Activated T-cell treated with anti-CD3 and anti-CD28 coated beads, Interleukin-2, amount 50 U/mL, for 72 hours (primary cell): ENCODE results near the gene PDE6G. TPM values are rescaled to one million over a fixed set of nuclear protein-coding genes. Genes with fewer than 3 reads are reported as not detected.

Experiments used
- ATAC-seq, 2 donors: fragments of 150-1000 bp; cut with Tn5 transposase; replicated peaks in 1 of 2; 2 replicates each; pipeline ENCODE4 v1.10.0; 2021; ENCODE audit warnings: moderate library complexity in 2 of 2, mild to moderate bottlenecking in 1 of 2
- DNase-seq, 2 donors: peaks; one replicate each; pipeline ENCODE4 v3.0.0; 2021 to 2022; ENCODE audit warnings: mixed read lengths in 1 of 2
- H3K27ac Mint-ChIP-seq: one replicate; pipeline ENCODE4 v1.8.0; 2022; ENCODE audit warnings: mild to moderate bottlenecking, moderate library complexity, mixed read lengths
- H3K27me3 Mint-ChIP-seq: one replicate; pipeline ENCODE4 v1.8.0; 2022; ENCODE audit warnings: low read depth, mixed read lengths
- H3K36me3 Mint-ChIP-seq, 2 donors: one replicate each; pipeline ENCODE4 v1.8.0; 2022; ENCODE audit warnings: mixed read lengths in 2 of 2, mild to moderate bottlenecking in 1 of 2; ENCODE audit not compliant: insufficient read depth in 2 of 2
- H3K4me1 Mint-ChIP-seq: one replicate; pipeline ENCODE4 v1.8.0; 2022; ENCODE audit warnings: low read depth, mixed read lengths
- H3K4me3 Mint-ChIP-seq, 2 donors: one replicate each; pipeline ENCODE4 v1.8.0; 2022; ENCODE audit warnings: mild to moderate bottlenecking in 2 of 2, mixed read lengths in 2 of 2, moderate library complexity in 2 of 2
- H3K9me3 Mint-ChIP-seq, 2 donors: one replicate each; pipeline ENCODE4 v1.8.0; 2022; ENCODE audit warnings: mixed read lengths in 2 of 2
- total RNA-seq, 2 donors: library from RNA; stranded (reverse); gene quantifications; one replicate each; pipeline ENCODE4 v1.2.3, GENCODE V29; 2022

The PDE6G gene
- total RNA-seq, 2 donors from 2014 or later = 4.2 to 4.4 TPM

DNA sequence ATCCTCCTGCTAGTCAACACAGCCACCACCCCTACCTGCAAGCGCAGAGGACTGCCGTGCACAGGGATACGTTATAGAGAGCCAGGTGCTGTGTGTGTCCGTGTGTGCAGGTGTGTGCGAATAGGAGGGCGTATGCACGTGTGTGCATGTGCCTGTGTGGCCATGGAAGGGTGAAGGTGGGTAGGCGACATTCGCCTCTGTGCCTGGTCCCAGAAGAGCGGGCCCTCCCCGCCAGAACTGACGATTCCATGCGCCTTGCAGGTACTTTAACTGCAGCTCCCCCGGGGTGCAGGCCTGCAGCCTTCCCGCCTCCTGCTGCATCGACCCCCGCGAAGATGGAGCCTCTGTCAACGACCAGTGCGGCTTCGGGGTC, 8.7 kb downstream of the PDE6G start:
- H3K36me3 Mint-ChIP-seq = no peaks in the 10 kb centered on the region
- H3K27me3 Mint-ChIP-seq = peaks cover 12% of the 10 kb centered on the region
- H3K27ac Mint-ChIP-seq = no peak overlapping the region
- no peak for ATAC-seq
- no peak overlapping the region for H3K4me3 Mint-ChIP-seq
- DNase-seq = no peak
- H3K4me1 Mint-ChIP-seq = peaks cover 5% of the 10 kb centered on the region
- no peaks in the 10 kb centered on the region for H3K9me3 Mint-ChIP-seq

DNA sequence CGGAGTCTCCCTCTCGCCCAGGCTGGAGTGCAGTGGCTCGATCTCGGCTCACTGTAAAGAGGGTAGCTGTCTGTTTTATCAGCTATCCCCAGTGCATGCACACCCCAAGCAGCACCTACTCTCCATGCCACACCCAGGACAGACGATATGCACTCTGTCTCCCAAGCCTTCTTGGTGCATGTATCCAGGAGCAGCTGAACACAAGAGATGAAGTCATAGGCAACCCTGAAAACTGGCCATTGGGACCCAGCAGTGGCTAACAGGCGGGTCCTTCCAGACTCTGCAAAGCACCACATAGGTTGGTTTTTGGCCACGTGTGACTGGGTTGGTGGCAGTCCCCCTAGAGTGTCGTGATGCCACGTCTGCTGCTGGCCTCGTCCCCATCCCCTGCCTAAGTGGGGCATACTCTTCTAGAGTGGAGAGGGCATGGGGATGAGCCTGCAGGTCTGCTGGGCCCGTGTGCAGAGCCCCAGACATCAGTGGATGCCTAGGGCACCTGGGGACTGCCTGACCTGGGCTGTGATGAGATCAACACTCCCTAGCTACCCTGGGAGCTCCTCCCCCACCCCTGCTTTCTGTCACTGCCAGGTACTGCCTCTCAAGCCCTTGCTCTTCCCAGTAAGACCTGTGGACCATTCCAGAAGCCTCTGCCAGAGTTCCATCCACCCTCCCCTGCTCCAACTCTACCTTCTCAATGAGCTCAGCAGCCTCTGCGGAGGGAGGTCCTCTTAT, 9.3 kb downstream of the PDE6G start:
- Mint-ChIP-seq H3K4me3 (no peak overlapping the region), H3K4me1 (peaks cover 5% of the 10 kb centered on the region), H3K36me3 (no peaks in the 10 kb centered on the region), H3K27ac (no peak overlapping the region), H3K27me3 (peaks cover 12% of the 10 kb centered on the region), H3K9me3 (no peaks in the 10 kb centered on the region)
- no peak for DNase-seq
- ATAC-seq = no peak

DNA sequence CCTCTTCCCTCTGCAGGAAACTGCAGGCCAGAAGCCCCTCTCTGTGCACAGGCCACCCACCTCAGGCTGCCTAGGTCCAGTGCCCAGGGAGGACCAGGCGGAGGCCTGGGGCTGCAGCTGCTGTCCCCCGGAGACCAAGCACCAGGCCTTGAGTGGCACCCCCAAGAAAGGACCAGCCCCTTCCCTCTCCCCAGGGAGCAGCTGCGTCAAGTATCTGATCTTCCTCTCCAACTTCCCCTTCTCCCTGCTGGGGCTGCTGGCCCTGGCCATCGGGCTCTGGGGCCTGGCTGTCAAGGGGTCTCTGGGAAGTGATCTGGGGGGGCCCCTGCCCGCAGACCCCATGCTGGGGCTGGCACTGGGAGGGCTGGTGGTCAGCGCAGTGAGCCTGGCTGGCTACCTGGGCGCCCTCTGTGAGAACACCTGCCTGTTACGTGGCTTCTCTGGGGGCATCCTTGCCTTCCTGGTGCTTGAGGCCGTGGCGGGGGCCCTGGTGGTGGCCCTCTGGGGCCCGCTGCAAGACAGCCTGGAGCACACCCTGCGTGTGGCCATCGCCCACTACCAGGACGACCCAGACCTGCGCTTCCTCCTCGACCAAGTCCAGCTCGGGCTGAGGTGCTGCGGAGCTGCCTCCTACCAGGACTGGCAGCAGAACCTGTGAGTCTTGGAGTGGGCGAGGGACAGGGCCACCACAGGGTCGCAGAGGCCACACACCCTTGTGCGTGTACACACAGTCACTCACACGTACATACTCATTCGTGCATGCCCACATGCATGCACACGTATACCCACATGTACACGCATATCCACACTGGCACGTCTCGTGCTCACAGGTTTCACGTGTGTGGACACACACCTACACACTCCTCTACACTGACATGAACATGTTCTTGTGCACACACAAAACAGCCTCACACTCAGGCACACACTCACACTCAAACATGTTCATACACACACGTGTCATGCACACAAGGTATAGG, 11.1 kb downstream of the PDE6G start:
- Mint-ChIP-seq H3K36me3 (no peaks in the 10 kb centered on the region), H3K4me3 (no peak overlapping the region), H3K4me1 (no peaks in the 10 kb centered on the region), H3K27me3 (peaks cover 6% of the 10 kb centered on the region), H3K27ac (no peak overlapping the region), H3K9me3 (no peaks in the 10 kb centered on the region)
- ATAC-seq (no peak), DNase-seq (no peak)

DNA sequence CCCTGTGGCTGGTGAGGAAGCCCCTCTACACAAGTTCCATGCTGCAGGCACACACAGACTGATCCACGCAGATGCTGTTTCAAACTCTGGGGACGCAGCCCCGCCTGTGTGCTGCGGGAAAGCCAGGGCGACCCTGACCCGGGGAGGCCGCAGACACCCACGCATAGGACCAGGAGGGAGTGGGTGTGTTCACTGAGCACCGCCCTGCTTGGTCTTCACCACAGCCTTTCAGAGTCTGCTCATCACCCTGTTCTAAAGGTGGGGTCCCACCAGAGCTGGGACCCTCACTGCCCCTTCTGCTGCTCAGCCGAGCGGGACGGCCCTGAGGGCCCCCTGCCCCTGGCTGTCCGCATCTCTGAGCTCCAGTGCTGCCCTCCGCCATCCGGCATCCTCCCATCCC, 11.8 kb downstream of the PDE6G start:
- Mint-ChIP-seq H3K36me3 (no peaks in the 10 kb centered on the region), H3K27ac (no peak overlapping the region), H3K9me3 (no peaks in the 10 kb centered on the region), H3K4me3 (no peak overlapping the region), H3K27me3 (peaks cover 6% of the 10 kb centered on the region), H3K4me1 (no peaks in the 10 kb centered on the region)
- DNase-seq (no peak), ATAC-seq (no peak)

DNA sequence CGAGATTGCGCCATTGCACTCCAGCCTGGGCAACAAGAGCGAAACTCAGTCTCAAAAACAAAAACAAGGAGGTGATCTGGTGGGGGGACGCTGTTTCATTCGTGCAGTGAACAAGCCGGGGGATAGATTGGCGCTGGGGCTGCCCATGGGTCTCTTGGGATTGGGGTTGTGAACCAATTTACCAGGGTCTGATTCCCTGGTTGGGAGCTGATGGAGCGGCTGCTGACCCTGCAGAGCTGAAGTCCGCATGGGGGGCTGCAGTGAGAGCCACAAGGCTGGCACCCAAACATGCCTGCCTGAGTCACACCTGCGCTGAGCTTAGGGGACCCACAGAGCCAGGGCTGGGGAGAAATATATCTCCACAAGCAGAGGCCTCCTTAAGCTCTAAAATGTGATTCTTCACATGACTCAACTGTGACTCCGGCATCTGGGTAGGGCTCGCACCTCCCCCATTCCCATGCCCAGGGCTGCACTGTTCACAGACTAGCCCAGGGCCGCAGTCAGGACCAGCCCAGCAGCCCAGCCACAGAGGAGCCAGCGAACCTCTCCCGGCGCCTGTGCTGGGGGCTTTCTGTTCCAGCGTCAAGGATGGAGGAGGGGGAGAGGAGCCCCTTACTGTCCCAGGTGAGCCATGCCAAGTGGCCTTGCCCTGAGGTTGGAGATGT, 14.4 kb downstream of the PDE6G start:
- ATAC-seq = no peak
- Mint-ChIP-seq H3K4me1 (no peaks in the 10 kb centered on the region), H3K27ac (no peak overlapping the region), H3K36me3 (no peaks in the 10 kb centered on the region), H3K9me3 (no peaks in the 10 kb centered on the region), H3K4me3 (no peak overlapping the region), H3K27me3 (no peaks in the 10 kb centered on the region)
- no peak for DNase-seq

DNA sequence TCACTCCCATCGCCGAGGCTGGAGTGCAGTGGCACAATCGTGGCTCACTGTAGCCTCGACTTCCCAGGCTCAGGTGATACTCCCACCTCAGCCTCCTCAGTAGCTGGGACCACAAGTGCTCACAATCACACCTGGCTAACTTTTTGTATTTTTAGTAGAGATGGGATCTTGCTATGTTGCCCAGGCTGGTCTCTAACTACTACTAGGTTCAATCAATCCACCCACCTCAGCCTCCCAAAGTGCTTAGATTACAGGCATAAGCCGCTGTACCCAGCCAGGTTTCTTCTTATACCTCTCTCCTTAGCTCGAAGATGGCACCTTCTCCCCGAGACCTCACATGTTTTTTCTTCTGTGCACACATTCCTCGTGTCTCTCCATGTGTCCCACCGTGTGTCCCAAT, 16.3 kb downstream of the PDE6G start:
- H3K27ac Mint-ChIP-seq = no peak overlapping the region
- no peak for DNase-seq
- H3K27me3 Mint-ChIP-seq = no peaks in the 10 kb centered on the region
- H3K4me1 Mint-ChIP-seq = peaks cover 11% of the 10 kb centered on the region
- H3K9me3 Mint-ChIP-seq = no peaks in the 10 kb centered on the region
- no peak for ATAC-seq
- peaks cover 2% of the 10 kb centered on the region in 2 donors for H3K36me3 Mint-ChIP-seq
- H3K4me3 Mint-ChIP-seq = no peak overlapping the region

DNA sequence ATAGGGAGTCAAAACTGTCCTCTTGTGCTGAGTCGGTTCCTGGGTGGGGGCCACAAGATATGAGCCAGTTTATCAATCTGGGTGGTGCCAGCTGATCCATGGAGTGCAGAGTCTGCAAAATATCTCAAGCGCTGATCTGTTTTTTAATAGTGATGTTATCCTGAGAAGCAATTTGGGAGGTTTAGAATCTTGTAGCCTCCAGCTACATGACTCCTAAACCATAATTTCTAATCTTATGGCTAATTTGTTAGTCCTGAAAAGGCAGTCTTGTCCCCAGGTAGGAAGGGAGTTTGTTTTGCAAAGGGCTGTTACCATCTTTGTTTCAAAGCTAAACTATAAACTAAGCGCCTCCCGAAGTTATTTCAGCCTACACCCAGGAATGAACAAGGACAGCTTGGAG, 17.7 kb downstream of the PDE6G start:
- ATAC-seq = no peak
- Mint-ChIP-seq H3K36me3 (peaks cover 2% of the 10 kb centered on the region in 2 donors), H3K4me1 (peaks cover 21% of the 10 kb centered on the region)

DNA sequence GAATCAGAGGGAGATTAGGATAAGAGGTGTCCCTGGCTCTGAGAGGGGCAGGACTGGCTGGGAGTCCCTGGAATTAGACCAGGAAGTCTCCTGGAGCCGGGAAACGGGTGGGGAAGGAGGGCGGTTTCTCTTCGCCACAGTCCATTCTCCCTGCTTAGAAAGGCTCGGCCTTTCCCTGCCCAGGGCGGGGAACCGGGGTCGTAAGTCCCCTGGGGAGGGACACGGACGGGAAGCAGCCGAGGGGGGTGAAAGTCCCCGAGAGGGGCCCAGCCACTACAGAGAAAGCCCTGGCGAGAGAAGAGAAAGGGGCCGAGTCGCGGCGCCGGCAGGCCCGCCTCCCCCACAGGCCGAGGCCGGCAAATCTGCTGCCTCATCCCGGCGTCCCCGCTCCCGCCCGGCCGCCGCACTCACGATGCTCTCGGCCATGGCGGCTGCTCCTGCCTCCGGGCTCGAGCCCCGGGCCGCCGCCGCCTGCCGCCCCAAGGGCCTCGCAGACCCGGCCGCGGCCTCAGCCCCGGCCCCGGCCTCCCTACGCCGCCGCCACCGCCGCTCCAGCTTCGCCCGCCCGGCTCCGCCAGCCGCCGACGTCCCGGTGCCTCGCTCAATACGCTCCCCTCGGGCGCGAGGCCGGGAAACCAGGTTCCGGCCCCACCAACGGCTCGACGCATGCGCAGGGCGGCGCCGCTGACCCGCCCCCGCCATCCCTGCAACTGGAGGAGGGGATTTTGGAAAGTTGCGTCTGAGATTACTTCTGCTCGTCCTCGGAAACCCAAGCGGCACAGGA, 19.6 kb downstream of the PDE6G start, which contains the start of the genes NPLOC4 and TSPAN10:
TSS of gene NPLOC4 (minus strand) at position 608 of the 784 bp plus-strand sequence. CDS start at position 426, 182 bp downstream.
TSS of gene TSPAN10 (plus strand) at position 692 of the 784 bp plus-strand sequence. CDS start 5,217 bp downstream, outside the sequence.
- Mint-ChIP-seq H3K27ac (peak within 1 kb of the TSS; percentile 95), H3K9me3 (no peaks in the 10 kb centered on the region), H3K27me3 (no peaks in the 10 kb centered on the region), H3K36me3 (peaks cover 2 to 5% of the 10 kb centered on the region in 2 donors), H3K4me1 (peaks cover 23% of the 10 kb centered on the region), H3K4me3 (peak within 1 kb of the TSS; percentile 90 to 97)
- DNase-seq = peak; percentile 85 to 93
- ATAC-seq = peak; percentile 96

More for the DNA sequence above, 17.7 kb downstream of the PDE6G start:
- Mint-ChIP-seq H3K4me3 (no peak overlapping the region), H3K9me3 (no peaks in the 10 kb centered on the region), H3K27ac (peak overlapping the region; percentile 63), H3K27me3 (no peaks in the 10 kb centered on the region)
- DNase-seq = no peak

DNA sequence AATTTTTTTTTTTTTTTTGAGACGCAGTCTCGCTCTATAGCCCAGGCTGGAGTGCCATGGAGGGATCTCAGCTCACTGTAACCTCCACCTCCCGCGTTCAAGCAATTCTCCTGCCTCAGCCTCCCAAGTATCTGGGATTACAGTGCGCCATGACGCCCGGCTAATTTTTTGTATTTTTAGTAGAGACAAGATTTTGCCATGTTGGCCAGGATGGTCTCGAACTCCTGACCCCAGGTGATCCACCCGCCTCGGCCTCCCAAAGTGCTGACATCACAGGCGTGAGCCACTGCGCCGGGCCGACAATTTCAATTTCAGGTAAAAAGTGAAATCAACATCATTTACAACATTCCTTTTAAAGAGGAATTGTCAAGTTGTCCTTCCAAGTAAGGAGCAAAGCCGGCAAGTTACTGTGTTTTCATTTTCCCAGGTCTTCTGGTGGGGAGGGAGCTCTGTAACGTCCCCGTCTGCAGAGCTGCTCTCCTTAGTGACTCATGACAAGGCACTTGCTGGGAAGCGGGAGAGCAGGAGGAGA, 20.3 kb downstream of the PDE6G start:
- peak in 1 of 2 donors; percentile 29 for ATAC-seq
- H3K4me3 Mint-ChIP-seq = peak overlapping the region; percentile 89 to 97
- DNase-seq = no peak
- H3K27me3 Mint-ChIP-seq = no peaks in the 10 kb centered on the region
- peaks cover 2 to 5% of the 10 kb centered on the region in 2 donors for H3K36me3 Mint-ChIP-seq
- H3K9me3 Mint-ChIP-seq = no peaks in the 10 kb centered on the region
- H3K4me1 Mint-ChIP-seq = peaks cover 25% of the 10 kb centered on the region
- H3K27ac Mint-ChIP-seq = peak overlapping the region; percentile 95

DNA sequence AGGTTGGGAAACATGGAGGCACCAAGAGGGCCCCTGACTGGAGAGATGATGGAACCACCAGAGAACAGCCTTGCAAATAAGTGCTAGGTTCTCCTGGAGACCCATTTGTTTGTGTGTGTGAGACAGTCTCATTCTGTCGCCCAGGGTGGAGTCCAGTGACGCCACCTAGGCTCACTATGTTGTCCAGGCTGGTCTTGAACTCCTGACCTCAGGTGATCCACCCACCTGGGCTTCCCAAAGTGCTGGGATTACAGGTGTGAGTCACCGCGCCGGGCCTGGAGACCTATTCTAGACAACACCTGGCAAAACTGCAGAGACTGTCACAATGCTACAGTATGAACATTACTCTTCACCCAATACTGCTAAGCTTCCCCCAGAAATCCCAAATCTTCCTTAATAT, 20.9 kb downstream of the PDE6G start:
- Mint-ChIP-seq H3K4me3 (peak overlapping the region; percentile 89 to 97), H3K9me3 (no peaks in the 10 kb centered on the region), H3K4me1 (peaks cover 25% of the 10 kb centered on the region), H3K27me3 (no peaks in the 10 kb centered on the region), H3K36me3 (peaks cover 2 to 5% of the 10 kb centered on the region in 2 donors), H3K27ac (peak overlapping the region; percentile 95)
- DNase-seq (no peak), ATAC-seq (no peak)

DNA sequence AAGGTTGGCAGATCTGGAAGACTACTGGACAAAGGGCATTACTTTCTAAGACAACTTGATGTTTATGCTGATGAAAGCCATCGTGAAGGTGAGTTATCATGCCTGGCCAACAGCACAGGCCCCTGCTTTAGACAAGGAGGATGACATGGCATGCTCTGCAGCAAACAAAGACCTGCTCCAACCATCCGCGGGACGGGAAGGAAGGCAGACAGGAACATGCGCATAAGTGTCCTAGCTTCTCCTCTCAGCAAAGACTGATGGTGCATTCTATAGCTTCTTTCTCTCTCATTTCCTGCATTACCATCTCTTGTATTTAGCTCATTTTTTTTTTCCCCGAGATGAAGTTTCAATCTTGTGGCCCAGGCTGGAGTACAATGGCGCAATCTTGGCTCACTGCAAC, 24.9 kb downstream of the PDE6G start:
- no peaks in the 10 kb centered on the region for H3K9me3 Mint-ChIP-seq
- no peak overlapping the region for H3K4me3 Mint-ChIP-seq
- peaks cover 25% of the 10 kb centered on the region for H3K4me1 Mint-ChIP-seq
- ATAC-seq (no peak), DNase-seq (no peak)
- no peaks in the 10 kb centered on the region for H3K27me3 Mint-ChIP-seq
- peaks cover 2 to 22% of the 10 kb centered on the region in 2 donors for H3K36me3 Mint-ChIP-seq
- no peak overlapping the region for H3K27ac Mint-ChIP-seq

DNA sequence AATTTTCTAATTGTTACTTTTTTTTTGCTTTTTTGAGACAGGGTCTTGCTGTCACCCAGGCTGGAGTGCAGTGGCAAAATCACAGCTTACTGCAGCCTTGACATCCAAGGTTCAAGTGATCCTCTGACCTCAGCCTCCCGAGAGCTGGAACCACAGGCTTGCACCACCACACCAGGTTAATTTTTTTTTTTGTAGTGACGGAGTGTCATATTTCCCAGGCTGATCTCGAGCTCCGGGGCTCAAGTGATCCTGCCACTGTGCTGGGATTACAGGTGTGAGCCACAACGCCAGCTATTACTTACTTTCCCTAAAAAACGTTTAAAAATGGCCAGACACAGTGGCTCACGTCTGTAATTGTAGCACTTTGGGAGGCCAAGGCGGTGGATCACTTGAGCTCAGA, 26.1 kb downstream of the PDE6G start:
- no peak for DNase-seq
- H3K4me3 Mint-ChIP-seq = no peak overlapping the region
- ATAC-seq = no peak
- H3K9me3 Mint-ChIP-seq = no peaks in the 10 kb centered on the region
- H3K36me3 Mint-ChIP-seq = peaks cover 3 to 33% of the 10 kb centered on the region in 2 donors
- H3K4me1 Mint-ChIP-seq = peaks cover 14% of the 10 kb centered on the region
- H3K27me3 Mint-ChIP-seq = no peaks in the 10 kb centered on the region
- H3K27ac Mint-ChIP-seq = peak overlapping the region; percentile 50
